Stimulated activated CD4-positive, alpha-beta T cell treated with anti-CD3 and anti-CD28 coated beads, Interleukin-4, amount 100 ng/mL, for 24 hours (primary cell): Measurements from ENCODE around the gene CASQ2.

Experiments used
- DNase-seq: peaks from one replicate; pipeline ENCODE4 v3.0.0-alpha.2; 2020

The CASQ2 gene

GRCh38 chr1:115768549-115768948 is at the start of gene CASQ2:
TSS of gene CASQ2 (minus strand) at chr1:115768714. CDS start at chr1:115768541, 173 bp downstream.
- no peak for DNase-seq

- no peak for DNase-seq
Observed at GRCh38 chr1:115815694-115816093, 47.2 kb upstream of the CASQ2 start.

- no peak for DNase-seq
Observed at GRCh38 chr1:115814685-115815398, 46.3 kb upstream of the CASQ2 start.

GRCh38 chr1:115813727-115814126 is 45.2 kb upstream of the CASQ2 start:
- DNase-seq: no peak

GRCh38 chr1:115811140-115811828 is 42.8 kb upstream of the CASQ2 start:
- DNase-seq: no peak

GRCh38 chr1:115810609-115811008 is 42.1 kb upstream of the CASQ2 start:
- no peak for DNase-seq

- no peak for DNase-seq
Observed at GRCh38 chr1:115809847-115810246, 41.3 kb upstream of the CASQ2 start.

GRCh38 chr1:115809076-115809475 is 40.6 kb upstream of the CASQ2 start:
- DNase-seq: no peak

- DNase-seq: peak; percentile 40
Observed at GRCh38 chr1:115807723-115808122, 39.2 kb upstream of the CASQ2 start.

- no peak for DNase-seq
Observed at GRCh38 chr1:115805597-115805996, 37.1 kb upstream of the CASQ2 start.

- no peak for DNase-seq
Observed at GRCh38 chr1:115802416-115802815, 33.9 kb upstream of the CASQ2 start.

- DNase-seq: no peak
Observed at GRCh38 chr1:115797486-115797885, 29.0 kb upstream of the CASQ2 start.

GRCh38 chr1:115796897-115797296 is 28.4 kb upstream of the CASQ2 start:
- DNase-seq: no peak

- no peak for DNase-seq
Observed at GRCh38 chr1:115796036-115796435, 27.5 kb upstream of the CASQ2 start.

GRCh38 chr1:115794976-115795639 is 26.6 kb upstream of the CASQ2 start:
- no peak for DNase-seq

- no peak for DNase-seq
Observed at GRCh38 chr1:115793162-115793561, 24.6 kb upstream of the CASQ2 start.

GRCh38 chr1:115791816-115792215 is 23.3 kb upstream of the CASQ2 start:
- DNase-seq: no peak

- no peak for DNase-seq
Observed at GRCh38 chr1:115790846-115791245, 22.3 kb upstream of the CASQ2 start.

- no peak for DNase-seq
Observed at GRCh38 chr1:115790356-115790755, 21.8 kb upstream of the CASQ2 start.

GRCh38 chr1:115783311-115783710 is 14.8 kb upstream of the CASQ2 start:
- DNase-seq: no peak

- DNase-seq: no peak
Observed at GRCh38 chr1:115782571-115783281, 14.2 kb upstream of the CASQ2 start.

GRCh38 chr1:115781851-115782250 is 13.3 kb upstream of the CASQ2 start:
- no peak for DNase-seq

- no peak for DNase-seq
Observed at GRCh38 chr1:115781343-115781742, 12.8 kb upstream of the CASQ2 start.
